Hepatocyte (in vitro differentiated cells): ENCODE data around the gene ORC3. TPM values are rescaled to one million over a fixed set of nuclear protein-coding genes. Genes with fewer than 3 reads are reported as not detected.

Experiments used
- DNase-seq: peaks from one replicate; pipeline ENCODE4 v3.0.0-alpha.2; 2016; ENCODE audit warnings: low spot score
- H2AFZ ChIP-seq: fragments of 200-600 bp; sonication (generic); 2 replicates; pipeline ENCODE4 v1.6.0; 2016; ENCODE audit warnings: antibody characterized with exemption, mild to moderate bottlenecking
- H3K27ac ChIP-seq: fragments of 200-600 bp; sonication (generic); 2 replicates; pipeline ENCODE4 v1.5.1; 2016; ENCODE audit warnings: mild to moderate bottlenecking
- H3K27me3 ChIP-seq: fragments of 200-600 bp; sonication (generic); 2 replicates; pipeline ENCODE4 v1.6.1; 2016
- H3K36me3 ChIP-seq: fragments of 200-600 bp; sonication (generic); replicated peaks from 2 replicates; pipeline ENCODE4 v1.5.1; 2016; ENCODE audit warnings: low read depth; ENCODE audit not compliant: insufficient read depth
- H3K4me1 ChIP-seq: fragments of 200-600 bp; sonication (generic); 2 replicates; pipeline ENCODE4 v1.5.1; 2016; ENCODE audit warnings: mild to moderate bottlenecking, moderate library complexity; ENCODE audit not compliant: insufficient read depth
- H3K4me2 ChIP-seq: fragments of 200-600 bp; sonication (generic); 2 replicates; pipeline ENCODE4 v1.6.0; 2016
- H3K4me3 ChIP-seq: fragments of 200-600 bp; sonication (generic); 2 replicates; pipeline ENCODE4 v1.5.1; 2016; ENCODE audit warnings: mild to moderate bottlenecking
- H3K79me2 ChIP-seq: fragments of 200-600 bp; sonication (generic); 2 replicates; pipeline ENCODE4 v1.6.0; 2017; ENCODE audit warnings: mild to moderate bottlenecking
- H3K9me2 ChIP-seq: fragments of 200-600 bp; sonication (generic); replicated peaks from 2 replicates; pipeline ENCODE4 v1.6.0; 2017; ENCODE audit warnings: mild to moderate bottlenecking; ENCODE audit not compliant: insufficient read depth
- H3K9me3 ChIP-seq: fragments of 200-600 bp; sonication (generic); 2 replicates; pipeline ENCODE4 v1.5.1; 2016; ENCODE audit warnings: low read depth, mild to moderate bottlenecking
- H4K20me1 ChIP-seq: fragments of 200-600 bp; sonication (generic); 2 replicates; pipeline ENCODE4 v1.6.0; 2016; ENCODE audit warnings: mild to moderate bottlenecking; ENCODE audit not compliant: insufficient read depth, poor library complexity, severe bottlenecking
- EZH2 ChIP-seq: fragments of 200-600 bp; sonication (generic); IDR thresholded peaks from 2 replicates; pipeline ENCODE4 v1.6.1; 2016; ENCODE audit warnings: antibody characterized with exemption, mild to moderate bottlenecking, borderline replicate concordance
- EZH2phosphoT487 ChIP-seq: fragments of 200-600 bp; sonication (generic); IDR thresholded peaks from one replicate; pipeline ENCODE4 v1.6.1; 2018; ENCODE audit warnings: antibody characterized with exemption, mild to moderate bottlenecking, low read depth, moderate library complexity; ENCODE audit not compliant: unreplicated experiment, severe bottlenecking
- whole genome bisulfite sequencing: methylation state at CpG from one replicate; pipeline ENCODE4 v1.1.6; 2016; ENCODE audit warnings: low lambda C conversion rate; ENCODE audit errors: missing lambda C conversion rate; 5-methylcytosine and 5-hydroxymethylcytosine counted together
- polyA plus RNA-seq: library from polyadenylated mRNA; unstranded; fragments of >200 nt; fragmentation: Nextera tagmentation; extraction: Ambion mirVana; gene quantifications from 2 replicates; pipeline ENCODE4 v1.2.1, GENCODE V29; 2016
- total RNA-seq: library from RNA; depleted of rRNA; stranded (reverse); fragments of >200 nt; gene quantifications from 2 replicates; pipeline ENCODE4 v1.2.3, GENCODE V29; 2014
- TF ChIP-seq, protein P1 (sequence below): fragments of 200-600 bp; sonication (generic); IDR thresholded peaks from 2 replicates; pipeline ENCODE4 v1.5.1; 2016; ENCODE audit warnings: antibody characterized with exemption, mild to moderate bottlenecking; ENCODE audit not compliant: poor library complexity

Gene ORC3
- total and polyA plus RNA-seq, 2 experiments from 2014 or later: 19.6 to 24.2 TPM

DNA sequence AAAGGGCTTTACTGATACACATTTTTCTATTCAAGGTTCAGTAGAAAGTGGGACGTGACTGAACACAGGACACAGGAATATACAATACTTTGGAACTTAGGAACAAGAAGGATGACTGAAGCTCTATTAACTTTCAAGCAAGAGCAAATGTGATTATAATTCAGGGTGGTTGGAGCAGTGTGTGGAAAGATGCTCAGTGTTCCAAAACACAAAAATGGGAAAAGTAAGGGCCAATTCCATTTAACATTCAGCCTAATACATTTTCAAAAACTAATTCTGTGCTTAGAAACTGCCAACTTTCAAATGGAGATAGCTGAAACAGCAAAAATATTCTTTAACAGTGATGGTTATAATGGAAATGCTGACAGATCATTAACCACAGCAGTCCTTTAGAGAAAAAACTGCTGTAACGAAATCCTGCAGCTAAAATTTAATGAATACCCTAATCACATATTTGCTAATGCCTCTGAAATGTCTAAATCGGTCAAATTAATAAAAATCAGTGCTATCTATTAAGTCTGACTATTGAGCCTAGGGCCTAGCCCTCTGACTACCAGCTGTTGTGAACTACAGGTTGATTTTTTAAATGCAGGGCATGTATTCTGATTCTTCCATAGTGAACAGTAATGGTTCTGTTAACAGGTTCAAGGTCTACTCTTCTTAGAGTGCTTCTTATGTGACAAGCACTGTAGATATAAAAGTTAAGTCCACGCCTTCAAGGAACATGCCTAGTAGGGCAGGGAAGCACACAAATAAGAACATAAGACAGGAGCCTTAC is 46.0 kb upstream of the ORC3 start:
- Histone ChIP-seq H3K4me1 (no peaks in the 10 kb centered on the region), H3K4me2 (no peak overlapping the region), H3K4me3 (no peak overlapping the region), H3K9me2 (no peaks in the 10 kb centered on the region), H2AFZ (no peak overlapping the region), H3K27me3 (no peaks in the 10 kb centered on the region), H4K20me1 (no peaks in the 10 kb centered on the region), H3K36me3 (no peaks in the 10 kb centered on the region), H3K27ac (no peak overlapping the region), H3K79me2 (no peaks in the 10 kb centered on the region), H3K9me3 (no peaks in the 10 kb centered on the region)
- WGBS: 94% methylated on average over 4 of the region's 4 CpGs
- TF ChIP-seq, protein P1, sequence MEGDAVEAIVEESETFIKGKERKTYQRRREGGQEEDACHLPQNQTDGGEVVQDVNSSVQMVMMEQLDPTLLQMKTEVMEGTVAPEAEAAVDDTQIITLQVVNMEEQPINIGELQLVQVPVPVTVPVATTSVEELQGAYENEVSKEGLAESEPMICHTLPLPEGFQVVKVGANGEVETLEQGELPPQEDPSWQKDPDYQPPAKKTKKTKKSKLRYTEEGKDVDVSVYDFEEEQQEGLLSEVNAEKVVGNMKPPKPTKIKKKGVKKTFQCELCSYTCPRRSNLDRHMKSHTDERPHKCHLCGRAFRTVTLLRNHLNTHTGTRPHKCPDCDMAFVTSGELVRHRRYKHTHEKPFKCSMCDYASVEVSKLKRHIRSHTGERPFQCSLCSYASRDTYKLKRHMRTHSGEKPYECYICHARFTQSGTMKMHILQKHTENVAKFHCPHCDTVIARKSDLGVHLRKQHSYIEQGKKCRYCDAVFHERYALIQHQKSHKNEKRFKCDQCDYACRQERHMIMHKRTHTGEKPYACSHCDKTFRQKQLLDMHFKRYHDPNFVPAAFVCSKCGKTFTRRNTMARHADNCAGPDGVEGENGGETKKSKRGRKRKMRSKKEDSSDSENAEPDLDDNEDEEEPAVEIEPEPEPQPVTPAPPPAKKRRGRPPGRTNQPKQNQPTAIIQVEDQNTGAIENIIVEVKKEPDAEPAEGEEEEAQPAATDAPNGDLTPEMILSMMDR: no peak
- TF ChIP-seq EZH2phosphoT487: no peak
- TF ChIP-seq EZH2: no peak
- DNase-seq: no peak

DNA sequence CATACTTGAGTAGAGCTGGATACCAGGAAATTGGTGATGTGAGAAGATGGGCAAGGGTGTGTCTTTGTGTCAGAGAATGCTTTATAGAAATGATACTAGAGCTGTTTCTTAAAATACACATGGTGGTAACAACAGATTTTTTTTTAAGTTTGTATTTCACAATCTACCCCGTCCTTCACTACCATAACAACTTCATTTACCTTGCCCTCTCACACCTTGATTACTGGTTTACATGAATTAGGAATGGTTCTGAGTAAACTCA is 45.5 kb upstream of the ORC3 start:
- H3K27ac ChIP-seq: no peak overlapping the region
- no peaks in the 10 kb centered on the region for H3K36me3 ChIP-seq
- peaks cover 1% of the 10 kb centered on the region for H3K79me2 ChIP-seq
- 94% methylated on average over 1 of the region's 1 CpG for WGBS
- no peaks in the 10 kb centered on the region for H4K20me1 ChIP-seq
- no peak overlapping the region for H3K4me3 ChIP-seq
- no peaks in the 10 kb centered on the region for H3K4me1 ChIP-seq
- DNase-seq: no peak
- no peak overlapping the region for H3K4me2 ChIP-seq
- no peak overlapping the region for H2AFZ ChIP-seq
- no peaks in the 10 kb centered on the region for H3K9me3 ChIP-seq
- H3K9me2 ChIP-seq: no peaks in the 10 kb centered on the region
- no peaks in the 10 kb centered on the region for H3K27me3 ChIP-seq
- TF ChIP-seq EZH2phosphoT487 (no peak), EZH2 (no peak)
- TF ChIP-seq, protein P1: no peak

DNA sequence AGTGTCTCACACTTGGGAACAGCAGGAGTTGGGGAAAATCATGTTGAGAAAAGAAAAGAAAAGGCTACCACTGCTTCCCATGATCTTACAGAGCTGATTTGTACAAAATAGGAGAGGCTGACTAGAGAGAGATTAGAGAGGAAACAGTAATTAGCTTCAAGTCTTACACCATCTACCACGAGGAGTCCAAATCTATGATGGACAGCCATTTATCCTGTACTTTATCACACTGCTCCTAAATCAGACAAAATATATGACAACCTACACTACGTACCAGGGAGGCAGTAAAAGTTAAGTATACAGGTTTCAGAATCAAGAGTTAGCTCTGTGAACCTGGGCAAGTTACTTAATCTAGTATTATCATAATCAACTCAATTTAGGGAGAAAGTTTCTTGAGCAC is 38.1 kb upstream of the ORC3 start:
- 84% methylated on average over 2 of the region's 2 CpGs for WGBS
- Histone ChIP-seq H3K27ac (no peak overlapping the region), H4K20me1 (no peaks in the 10 kb centered on the region), H3K36me3 (no peaks in the 10 kb centered on the region), H2AFZ (no peak overlapping the region), H3K79me2 (peaks cover 13% of the 10 kb centered on the region), H3K4me2 (no peak overlapping the region), H3K9me2 (no peaks in the 10 kb centered on the region), H3K4me1 (no peaks in the 10 kb centered on the region), H3K9me3 (no peaks in the 10 kb centered on the region), H3K27me3 (no peaks in the 10 kb centered on the region), H3K4me3 (no peak overlapping the region)
- DNase-seq: no peak
- TF ChIP-seq, protein P1: no peak
- no peak for TF ChIP-seq EZH2
- no peak for TF ChIP-seq EZH2phosphoT487
